NCI-H345 (cell line): ENCODE results near the gene MTCL3.

Source experiments
- DNase-seq: peaks from one replicate; lab custom pipeline; 2025; lab: John Stamatoyannopoulos, UW

MTCL3 gene

DNA sequence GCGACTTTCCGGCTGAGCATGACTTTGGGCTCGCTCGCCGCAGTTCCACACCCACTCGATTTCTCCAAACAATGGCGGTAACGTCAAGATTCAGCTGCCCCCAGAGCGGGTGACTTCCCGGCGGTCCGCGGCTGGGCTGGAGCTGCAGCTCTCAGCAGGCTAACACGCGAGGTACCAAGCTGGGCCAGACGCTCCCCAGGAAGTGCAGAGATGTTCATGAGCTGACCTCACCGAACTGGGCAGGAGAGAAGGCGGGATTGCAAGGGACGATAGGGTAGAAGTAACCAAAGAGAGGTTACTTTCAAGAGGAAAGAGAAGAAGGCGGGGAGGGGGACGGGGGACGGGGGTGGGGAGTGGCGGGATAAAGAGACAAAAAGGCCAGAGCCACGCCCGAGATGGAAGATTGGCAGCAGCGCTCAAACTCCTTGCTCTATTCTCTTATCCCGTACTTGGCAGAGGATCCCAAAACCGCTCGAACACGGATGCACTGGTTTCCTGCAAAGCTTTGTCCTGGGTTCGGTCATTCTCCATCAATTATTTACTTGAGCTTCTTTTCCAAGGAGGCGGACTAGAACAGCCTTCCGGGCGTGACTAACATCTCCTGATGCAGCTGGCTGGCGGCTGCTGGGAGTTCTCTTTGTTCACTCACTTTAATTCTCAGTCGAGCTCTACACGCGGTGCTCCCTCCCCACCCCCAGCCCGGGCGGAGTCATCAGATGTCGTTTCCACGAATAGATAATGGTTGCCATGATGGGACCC, at the start of gene MTCL3:
Gene MTCL3 (minus strand): TSS at position 626 of the 759 bp plus-strand sequence.
- peak; percentile 94 for DNase-seq

DNA sequence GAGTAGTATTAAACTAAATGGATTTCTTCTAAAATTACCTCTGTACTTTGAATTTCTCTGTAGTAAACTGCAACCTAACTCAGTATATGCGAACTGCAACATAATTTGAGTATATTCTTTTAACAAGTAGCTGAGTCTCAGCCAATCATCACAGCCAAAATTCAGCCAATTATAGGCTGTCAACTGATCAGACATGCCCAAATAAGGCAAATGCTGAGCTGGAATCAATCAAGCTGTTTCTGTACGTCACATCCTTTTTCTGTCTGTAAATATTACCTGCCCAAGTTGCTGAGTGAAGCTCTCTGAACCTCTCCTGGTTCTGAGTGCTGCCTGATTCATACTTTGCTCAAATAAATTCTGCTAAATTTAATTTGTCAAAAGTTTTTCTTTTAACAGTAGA, 48.3 kb upstream of the MTCL3 start:
- no peak for DNase-seq

DNA sequence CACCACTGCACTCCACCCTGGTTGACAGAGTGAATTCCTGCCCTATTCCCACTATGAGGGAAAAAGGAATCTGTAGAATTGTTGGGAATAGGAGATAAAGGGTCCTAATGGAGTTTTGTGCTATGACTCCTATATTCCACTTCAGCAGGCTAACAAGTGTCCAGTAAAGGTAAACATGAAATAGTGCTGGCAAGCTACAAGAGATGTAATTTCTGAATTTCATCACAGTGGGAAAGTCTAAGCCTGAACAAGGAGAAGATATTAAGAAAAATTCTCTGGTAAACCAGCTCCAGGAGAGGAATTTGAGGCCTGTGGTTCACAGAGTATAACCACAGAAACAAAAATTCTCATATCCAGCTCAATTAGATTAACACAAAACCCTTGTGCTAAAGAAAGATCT, 47.5 kb upstream of the MTCL3 start:
- DNase-seq, result no peak

DNA sequence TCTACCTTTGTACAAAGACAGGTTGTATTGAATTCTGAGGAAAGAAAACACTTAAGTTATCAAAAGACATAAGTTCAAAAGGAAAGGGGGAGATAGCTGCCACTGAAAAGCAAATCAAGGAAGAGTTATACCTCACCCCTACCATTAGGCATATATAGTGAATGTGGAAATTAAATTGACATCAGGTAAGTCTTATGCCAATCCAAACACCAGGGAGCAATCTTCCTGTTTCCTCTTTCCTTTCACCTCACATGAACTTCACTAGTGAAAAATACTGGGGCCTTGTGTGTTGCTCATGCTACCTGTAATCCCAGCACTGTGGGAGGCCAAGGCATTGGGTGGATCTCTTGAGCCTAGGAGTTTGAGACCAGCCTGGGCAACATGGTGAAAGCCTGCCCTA, 47.0 kb upstream of the MTCL3 start:
- DNase-seq, result no peak

DNA sequence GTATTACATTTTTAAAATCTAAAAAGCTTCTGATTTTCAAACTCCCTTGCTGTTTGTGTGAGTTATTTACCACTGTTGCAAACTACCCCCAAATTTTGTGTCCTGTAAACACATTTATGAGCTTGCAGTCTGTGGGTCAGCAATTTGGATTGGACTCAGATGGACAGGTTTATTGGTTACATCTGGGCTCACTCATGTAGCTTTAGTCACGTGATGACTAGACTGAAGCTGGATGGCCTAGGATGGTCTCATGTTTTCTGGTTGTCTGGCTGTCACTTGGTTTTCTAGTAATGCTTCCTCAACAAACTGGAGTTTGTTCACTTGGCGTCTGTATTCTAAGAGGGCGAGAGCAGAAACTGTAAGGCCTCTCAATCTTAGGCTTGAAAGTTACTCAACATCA, 45.6 kb upstream of the MTCL3 start:
- DNase-seq, result no peak

DNA sequence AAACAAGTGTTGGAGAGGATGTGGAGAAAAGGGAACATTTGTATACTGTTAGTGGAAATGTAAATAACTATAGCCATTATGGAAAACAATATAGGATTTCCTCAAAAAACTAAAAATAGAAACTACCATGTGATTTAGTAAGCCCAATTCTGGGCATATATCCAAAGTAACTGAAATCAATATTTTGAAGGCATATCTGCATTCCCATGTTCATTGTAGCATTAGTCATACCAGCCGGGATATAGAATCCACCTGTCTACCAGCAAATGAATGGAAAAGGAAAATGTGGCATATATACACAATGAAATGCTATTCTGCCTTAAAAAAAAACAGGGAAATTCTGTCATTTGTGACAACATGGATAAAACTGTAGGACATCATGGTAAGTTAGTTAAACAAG, 42.5 kb upstream of the MTCL3 start:
- DNase-seq, result no peak

DNA sequence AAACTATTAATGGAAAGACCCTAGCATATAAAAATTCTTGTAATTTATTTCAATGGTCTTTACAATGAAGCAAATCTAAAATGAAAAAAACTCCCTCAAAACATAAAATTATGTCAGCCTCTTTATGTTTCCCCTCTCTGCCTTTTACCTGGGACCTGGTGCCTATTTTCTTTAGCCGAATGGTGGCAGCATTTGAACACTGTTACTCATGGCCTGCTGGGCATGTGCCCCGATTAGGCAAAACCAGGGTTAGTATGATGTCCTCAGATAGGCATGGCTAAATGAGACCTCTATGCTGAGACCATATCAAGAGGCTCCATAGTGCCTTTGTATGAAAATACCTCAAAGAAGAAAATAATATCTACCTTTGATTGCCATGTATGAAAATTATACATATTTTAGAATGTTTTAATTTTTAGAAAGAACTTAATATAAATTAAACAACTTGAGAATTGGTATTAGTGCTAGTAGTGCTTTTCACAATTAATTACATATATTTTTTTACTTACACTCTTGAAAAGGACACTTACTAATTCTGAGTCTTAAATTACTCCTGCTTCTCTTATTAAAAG, 35.4 kb upstream of the MTCL3 start:
- DNase-seq, result peak; percentile 38

DNA sequence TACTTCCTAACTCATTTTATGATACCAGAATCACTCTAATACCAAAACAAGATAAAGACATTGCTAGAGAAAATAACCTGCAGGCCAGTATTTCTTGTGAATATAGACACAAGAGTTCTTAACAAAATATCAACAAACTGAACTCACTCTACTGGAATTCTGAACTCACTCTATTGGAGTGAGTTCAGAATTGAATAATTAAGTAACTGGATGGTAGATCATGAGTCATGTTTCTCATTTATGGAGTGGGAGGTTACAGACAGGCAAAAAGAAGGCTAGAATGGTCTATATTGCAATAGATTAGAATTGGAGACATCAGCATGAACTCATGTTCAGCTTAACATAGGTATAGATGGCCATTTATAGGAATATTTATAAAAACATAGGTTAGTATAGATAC, 31.3 kb upstream of the MTCL3 start:
- DNase-seq, result no peak

DNA sequence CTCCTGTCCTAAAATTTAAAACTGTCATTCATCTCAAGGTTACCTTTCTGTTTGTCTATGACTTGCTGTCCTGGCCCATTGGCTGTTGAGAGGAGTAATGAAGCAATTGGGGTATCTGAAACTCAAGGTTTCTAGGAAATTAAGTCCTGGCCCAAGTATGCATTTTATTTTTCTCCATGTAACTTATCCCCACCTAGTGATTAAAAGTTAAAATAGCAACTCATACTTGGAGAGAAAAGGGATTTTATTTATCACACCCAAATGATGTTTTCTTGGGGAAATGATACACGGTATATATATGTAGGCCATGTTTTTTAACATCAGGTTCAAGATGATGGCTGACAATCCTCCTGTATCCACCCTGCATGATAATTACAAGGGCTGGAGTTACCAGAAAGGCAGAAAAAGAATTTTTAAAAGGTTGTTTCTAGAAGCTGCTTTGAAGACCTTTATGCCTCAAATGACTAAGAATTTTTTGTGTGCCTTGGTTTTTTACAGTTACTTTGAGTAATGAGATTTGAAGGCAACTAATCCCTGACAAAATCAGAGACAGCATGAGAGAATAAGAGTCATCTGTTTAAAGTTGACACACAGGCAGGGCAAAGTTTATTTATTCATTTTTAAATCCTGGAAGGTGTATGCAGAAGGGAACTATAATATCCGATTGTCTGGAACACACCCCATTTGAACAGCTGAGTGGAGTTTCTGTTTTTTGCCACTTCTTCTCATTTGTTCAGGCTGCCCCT, 28.9 kb upstream of the MTCL3 start:
- DNase-seq, result no peak

DNA sequence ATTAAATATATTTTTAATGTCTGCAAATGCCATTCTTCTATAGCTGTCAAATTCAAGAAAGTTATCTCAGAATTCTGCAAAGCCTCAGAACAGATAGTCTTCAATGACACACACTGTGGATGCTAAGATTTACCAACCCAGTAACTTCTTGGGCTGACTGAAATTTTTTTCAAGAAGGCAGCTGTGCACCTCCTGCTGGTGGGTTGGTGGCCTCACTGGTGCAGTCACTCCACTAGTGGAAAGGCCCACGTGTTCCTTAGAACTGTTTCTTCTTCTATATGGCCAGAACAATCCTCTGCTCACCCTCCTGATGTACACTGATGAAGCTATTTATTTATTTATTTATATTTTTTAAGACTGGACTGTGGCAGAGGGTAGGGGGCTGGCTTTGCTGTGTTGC, 28.1 kb upstream of the MTCL3 start:
- no peak for DNase-seq

DNA sequence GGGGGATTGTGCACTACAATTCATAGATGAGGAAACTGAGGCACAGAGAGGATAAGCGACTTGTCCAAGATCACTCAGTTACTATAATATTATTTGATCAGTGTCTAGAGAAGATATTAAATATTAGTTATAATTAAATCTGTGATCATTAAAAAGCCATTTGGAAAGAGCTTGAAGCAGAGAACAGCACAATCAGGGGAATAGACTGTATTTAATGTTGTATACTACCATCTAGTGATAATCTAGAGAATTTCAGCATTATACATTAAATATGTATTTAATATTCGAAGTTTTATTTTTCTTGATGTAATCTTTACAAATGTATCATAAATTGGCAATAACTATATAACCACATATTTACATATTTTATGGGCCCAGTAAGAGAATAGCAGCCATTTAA, 20.1 kb upstream of the MTCL3 start:
- DNase-seq, result peak; percentile 15

DNA sequence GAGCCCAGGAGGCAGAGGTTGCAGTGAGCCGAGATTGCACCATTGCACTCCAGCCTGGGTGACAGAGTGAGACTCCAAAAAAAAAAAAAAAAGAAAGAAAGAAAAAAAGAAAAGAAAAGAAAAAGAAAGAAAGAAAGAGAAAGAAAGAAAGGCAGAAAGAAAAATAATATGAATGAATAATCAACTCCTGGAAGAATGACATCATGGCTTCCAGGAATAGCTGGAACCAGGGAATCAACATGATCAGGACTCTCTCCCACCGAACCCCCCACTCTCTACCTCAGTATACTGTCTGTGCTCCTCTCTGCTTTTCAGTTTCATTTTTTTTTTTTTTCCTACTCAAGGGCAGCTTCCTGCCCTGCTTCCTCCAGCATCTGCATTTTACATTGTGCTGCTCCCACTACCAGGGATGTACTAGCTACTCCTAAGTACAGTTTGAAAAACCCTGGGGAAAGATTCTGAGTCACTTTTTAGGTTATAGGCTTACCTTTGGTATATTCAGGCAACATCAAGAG, 19.7 kb upstream of the MTCL3 start:
- no peak for DNase-seq

DNA sequence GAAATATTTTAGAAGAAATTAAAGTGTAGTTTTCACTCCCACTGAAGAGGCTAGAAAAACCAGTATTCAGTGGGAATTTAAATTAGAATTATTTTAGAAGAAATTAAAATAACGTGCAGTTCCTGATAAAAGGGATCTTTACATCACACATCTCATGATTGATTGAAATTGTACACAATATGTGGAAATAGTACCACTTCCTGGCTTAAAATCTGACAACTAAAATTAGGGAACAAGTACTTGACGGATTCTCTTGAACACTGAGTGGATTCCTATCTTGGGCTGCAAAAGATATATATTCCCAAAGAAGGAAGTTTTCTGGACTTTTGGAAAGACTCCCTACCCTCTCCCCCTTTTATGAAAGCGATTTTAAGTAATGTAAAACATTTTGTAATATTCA, 14.6 kb upstream of the MTCL3 start:
- DNase-seq, result no peak

DNA sequence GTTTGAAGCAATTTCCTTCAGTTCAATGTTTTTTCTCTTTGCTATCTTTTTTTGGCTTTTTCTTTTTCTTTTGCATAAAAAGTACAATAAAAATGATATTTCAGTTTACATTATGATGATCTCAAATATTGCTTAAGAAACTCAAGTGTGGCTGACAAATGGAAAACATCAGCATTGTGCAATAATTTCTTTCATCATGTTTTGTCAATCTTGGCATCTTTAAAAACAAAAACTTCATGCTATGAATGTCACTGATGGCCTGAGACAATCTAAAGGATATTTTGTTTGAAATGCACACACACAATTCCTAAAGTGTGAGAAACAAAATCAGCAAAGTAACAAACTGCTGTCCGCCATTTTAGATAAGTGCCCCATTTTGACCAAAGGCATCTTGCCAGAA, 13.9 kb upstream of the MTCL3 start:
- no peak for DNase-seq

DNA sequence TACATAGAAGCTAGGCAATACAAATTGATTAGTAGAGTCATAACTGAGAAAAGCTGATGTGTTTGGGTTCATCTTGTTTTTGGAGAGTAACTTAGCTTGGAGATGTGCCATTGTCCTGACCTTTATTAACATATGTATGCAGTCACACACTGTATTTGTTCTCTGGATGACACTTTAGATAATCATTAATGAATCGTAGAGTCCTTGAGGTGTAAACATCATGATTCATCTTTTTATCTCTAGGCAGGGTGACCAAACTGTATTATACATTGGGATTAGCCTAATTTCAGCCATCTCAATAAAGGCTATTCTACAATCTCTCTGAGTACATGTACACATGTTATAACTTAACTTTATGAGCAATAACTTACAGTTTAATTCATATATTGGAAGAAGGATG, 3.6 kb upstream of the MTCL3 start:
- DNase-seq, result no peak

DNA sequence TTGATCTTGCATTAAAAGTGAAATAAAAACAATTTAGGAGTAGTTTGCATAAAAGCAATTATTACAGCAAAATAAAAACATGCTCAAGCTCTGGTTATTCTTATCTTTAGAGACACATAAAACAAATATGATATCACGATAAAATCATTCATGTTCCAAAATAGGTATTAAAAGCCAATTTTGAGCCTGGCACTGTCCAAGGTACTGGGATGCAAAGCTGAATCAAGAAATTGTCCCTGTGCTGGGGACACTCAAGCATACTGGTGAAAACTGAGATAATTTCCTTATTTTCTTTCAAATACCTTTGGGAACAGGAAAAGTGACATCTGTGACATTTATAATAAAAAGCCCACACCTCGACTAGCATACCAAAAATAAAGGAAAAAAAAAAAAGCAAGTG, 931 bp upstream of the MTCL3 start:
- no peak for DNase-seq

DNA sequence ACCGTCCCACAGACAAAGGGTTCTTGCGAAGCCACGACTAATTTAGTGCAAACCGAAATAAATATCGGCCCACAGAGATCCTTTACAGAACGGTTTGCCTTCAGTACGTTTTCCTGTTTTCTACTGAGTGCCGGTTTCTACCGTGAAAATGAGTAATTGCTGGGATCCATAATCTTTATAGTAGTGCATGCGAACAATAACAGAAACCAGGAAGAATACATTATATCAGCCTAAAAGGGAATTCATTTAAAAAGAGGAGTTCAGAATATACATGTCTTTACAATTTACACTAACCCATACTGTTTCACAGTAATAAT, 292 bp upstream of the MTCL3 start:
- DNase-seq, result no peak

DNA sequence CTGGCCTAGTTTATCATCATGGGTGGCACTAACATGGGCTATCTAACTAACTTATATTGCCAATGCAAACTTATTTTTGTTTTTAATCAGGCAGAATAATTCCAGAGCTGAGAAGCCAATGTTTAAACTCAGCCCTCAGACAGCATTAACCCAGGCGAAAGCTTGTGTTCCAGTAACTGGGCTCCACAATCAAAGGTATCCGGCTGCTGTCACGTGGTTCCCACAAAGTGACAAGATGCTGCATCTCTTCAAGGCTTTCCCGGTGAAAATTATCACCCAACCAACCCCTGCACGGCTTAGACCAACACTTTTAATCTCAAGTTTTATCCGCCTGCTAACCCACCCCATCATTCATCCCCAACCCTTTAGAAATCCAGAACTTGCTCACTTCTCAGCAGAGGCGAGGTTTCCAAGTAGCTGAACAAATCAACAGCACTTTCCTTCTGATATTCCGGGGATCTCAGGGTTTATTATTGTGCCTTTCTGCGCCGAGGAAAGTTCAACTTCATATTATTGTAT, 885 bp downstream of the MTCL3 start:
- peak; percentile 59 for DNase-seq

DNA sequence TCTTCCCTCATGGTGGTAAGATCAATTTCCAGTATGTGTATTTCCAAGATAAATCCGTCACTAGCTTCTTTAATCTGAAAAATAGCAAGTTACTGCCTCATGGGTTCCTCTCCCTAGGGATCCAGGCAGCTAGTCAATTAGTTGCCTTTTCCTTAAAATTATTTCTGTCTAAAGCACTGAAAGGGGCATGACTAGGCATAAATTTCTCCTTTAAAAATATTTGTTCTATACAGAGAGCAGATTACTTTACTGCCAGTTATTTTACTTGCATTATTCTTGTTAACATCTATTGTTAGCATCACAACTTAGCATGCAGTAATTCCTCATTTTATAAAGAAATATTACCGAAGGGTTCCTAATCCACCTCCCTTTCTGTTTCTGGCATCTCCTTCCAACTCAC, 1.4 kb downstream of the MTCL3 start:
- no peak for DNase-seq

DNA sequence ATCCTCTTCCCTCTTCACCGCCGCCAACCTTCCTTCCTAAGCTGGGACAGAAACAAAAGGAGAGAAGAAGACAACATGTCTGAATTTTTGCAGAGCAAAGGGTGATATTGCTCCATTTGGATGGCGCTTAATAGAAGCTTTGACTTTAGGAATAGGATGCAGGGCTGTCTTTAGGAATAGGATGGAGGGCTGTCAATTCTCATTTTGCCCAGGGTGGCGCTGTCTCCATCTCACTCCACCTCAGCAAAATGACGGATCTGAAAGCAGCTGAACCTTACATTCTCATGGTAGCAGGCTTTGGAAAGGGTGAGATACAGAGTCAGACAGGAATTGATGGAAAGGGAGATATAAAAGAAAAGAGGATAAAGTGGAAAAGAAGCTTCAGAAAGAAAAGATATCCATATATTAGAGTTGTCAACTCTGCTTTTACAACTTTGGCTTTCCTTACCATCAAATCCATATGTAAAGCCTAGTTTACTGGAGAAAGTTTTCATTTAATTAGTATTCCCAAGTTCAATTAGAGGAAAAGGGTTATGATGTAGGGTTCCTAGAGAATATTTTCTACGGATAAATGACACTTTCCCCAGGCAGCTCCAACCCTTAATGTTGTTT, 2.4 kb downstream of the MTCL3 start:
- peak; percentile 86 for DNase-seq

DNA sequence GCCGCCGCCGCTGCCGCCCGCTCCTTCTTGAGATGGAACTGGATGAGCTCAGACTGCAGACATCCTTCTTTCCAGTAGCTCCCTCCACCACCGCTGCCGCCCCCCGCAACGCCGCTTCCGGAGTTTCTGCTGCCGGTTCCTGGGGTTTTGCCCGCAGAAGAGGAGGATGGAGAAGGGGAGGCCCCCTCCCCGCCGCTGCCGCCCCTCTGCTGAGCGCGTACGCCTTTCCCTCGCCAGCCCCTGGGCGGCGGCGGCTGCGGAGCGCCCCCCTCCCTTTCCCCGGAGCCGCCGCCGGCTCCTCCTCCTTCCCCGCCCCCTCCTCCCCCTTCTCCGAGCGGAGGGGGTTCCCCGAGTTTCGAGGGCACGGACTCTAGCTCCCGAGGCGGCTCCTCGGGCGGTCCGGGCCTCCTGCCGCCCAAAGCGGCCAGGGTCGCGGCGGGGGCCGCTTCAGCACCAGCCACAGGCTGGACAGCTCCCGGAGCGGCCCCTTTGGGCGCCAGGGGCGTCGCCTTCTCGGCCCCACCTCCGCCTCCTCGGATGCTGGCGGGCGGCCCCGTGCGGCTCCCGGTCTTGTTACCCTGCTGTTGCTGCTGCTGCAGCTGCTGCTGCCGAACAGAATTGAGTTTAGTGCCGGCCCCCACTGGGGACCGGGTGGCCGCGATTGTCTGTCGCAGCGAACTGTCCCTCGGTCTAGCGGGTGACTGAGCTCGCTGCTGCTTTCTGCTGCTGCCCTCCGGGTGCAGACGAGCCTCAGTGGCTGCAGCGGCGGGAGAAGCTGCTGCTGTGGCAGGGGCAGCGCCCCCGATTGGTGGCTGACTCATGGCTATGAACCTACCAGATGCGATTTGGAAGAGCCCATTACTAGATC, 3.1 kb downstream of the MTCL3 start:
- peak; percentile 86 for DNase-seq
